ENCODE measurements around the gene CALD1. TPM values are rescaled to one million over a fixed set of nuclear protein-coding genes. Genes with fewer than 3 reads are reported as not detected.

The CALD1 gene
- total and polyA plus RNA-seq, 10 donors, result 42.4 to 333 (median 212) TPM

DNA sequence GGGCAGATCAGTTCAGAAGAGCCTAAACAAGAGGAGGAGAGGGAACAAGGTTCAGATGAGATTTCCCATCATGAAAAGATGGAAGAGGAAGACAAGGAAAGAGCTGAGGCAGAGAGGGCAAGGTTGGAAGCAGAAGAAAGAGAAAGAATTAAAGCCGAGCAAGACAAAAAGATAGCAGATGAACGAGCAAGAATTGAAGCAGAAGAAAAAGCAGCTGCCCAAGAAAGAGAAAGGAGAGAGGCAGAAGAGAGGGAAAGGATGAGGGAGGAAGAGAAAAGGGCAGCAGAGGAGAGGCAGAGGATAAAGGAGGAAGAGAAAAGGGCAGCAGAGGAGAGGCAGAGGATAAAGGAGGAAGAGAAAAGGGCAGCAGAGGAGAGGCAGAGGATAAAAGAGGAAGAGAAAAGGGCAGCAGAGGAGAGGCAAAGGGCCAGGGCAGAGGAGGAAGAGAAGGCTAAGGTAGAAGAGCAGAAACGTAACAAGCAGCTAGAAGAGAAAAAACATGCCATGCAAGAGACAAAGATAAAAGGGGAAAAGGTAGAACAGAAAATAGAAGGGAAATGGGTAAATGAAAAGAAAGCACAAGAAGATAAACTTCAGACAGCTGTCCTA lies 154.1 kb downstream of the CALD1 start:
- intact Hi-C loops (cut with DNase I; ENCODE audit: low total_unique reads), result no loop called here
- no peaks in the 10 kb centered on the region for H3K9me3 ChIP-seq
- peak overlapping the region in 2 of 8 donors; percentile 8 to 43 for H3K4me3 ChIP-seq
- no peak for DNase-seq
- no peak for TF ChIP-seq POLR2AphosphoS5 (IDR thresholded peaks at IDR 0.05)
- TF ChIP-seq, protein P1, sequence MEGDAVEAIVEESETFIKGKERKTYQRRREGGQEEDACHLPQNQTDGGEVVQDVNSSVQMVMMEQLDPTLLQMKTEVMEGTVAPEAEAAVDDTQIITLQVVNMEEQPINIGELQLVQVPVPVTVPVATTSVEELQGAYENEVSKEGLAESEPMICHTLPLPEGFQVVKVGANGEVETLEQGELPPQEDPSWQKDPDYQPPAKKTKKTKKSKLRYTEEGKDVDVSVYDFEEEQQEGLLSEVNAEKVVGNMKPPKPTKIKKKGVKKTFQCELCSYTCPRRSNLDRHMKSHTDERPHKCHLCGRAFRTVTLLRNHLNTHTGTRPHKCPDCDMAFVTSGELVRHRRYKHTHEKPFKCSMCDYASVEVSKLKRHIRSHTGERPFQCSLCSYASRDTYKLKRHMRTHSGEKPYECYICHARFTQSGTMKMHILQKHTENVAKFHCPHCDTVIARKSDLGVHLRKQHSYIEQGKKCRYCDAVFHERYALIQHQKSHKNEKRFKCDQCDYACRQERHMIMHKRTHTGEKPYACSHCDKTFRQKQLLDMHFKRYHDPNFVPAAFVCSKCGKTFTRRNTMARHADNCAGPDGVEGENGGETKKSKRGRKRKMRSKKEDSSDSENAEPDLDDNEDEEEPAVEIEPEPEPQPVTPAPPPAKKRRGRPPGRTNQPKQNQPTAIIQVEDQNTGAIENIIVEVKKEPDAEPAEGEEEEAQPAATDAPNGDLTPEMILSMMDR (IDR thresholded peaks at IDR 0.05 in 8 of 11, conservative IDR thresholded peaks at IDR 0.05 in 3 of 11), result no peak
- TF ChIP-seq POLR2A (IDR thresholded peaks at IDR 0.05), result no peak
- 65 to 73% (median 71%) methylated on average over 3 of the region's 3 CpGs for WGBS, 5 donors
- H3K4me1 ChIP-seq, result peaks cover 4 to 41% (median 16%) of the 10 kb centered on the region in 6 donors
- H3K27me3 ChIP-seq (replicated peaks in 1 of 7), result no peaks in the 10 kb centered on the region
- peaks cover 0 to 8% (median 0%) of the 10 kb centered on the region in 6 donors for H3K36me3 ChIP-seq
- H3K27ac ChIP-seq, result peak overlapping the region in 7 of 8 donors; percentile 55 to 68 (median 63)

GRCh38 chr7:134935701-134936100 lies 156.3 kb downstream of the CALD1 start:
- intact Hi-C loops (cut with DNase I; ENCODE audit: low total_unique reads), result no loop called here
- Histone ChIP-seq H3K27ac (no peak overlapping the region), H3K4me1 (peaks cover 4 to 39% (median 16%) of the 10 kb centered on the region in 6 donors), H3K27me3 (replicated peaks in 1 of 7) (no peaks in the 10 kb centered on the region), H3K9me3 (no peaks in the 10 kb centered on the region), H3K36me3 (no peaks in the 10 kb centered on the region), H3K4me3 (no peak overlapping the region)
- DNase-seq, result no peak
- TF ChIP-seq POLR2AphosphoS5 (IDR thresholded peaks at IDR 0.05) (no peak), POLR2A (IDR thresholded peaks at IDR 0.05) (no peak)
- WGBS, 5 donors, result 82 to 97% (median 87%) methylated on average over 2 of the region's 2 CpGs

DNA sequence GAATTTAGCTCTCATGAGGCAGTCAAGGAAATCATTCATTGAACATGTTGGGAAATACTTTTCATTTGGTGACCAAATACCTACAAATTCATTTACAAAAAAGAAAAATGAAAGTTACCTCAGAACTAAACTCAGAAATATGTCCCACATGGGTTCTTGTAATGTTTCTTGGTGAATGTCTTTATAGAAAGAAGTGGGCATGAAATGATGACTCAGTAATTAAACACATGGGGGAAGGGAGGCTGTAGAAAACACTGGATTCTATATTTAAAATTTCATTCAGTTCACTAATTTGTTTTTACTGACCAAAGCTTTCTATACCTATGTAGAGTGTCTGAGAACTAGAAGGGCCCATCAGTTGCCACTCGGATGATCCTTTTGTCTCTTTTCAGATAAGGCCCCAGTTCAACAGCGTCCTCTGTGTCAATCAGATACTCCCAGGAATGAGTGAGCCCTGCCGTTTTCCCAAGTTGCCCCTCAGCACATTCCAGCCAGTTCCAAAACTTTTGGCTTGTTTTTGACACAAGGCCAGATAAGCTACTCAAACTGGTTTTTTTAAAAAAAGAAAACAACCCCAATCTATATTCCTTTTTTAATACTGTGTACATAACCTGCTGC lies 157.6 kb downstream of the CALD1 start:
- Histone ChIP-seq H3K4me3 (no peak overlapping the region), H3K9me3 (no peaks in the 10 kb centered on the region), H3K27ac (no peak overlapping the region), H3K4me1 (peaks cover 0 to 26% (median 12%) of the 10 kb centered on the region in 6 donors), H3K27me3 (replicated peaks in 1 of 7) (no peaks in the 10 kb centered on the region), H3K36me3 (no peaks in the 10 kb centered on the region)
- WGBS, 5 donors, result 78 to 85% (median 80%) methylated on average over 3 of the region's 3 CpGs
- TF ChIP-seq POLR2AphosphoS5 (IDR thresholded peaks at IDR 0.05) (no peak), POLR2A (IDR thresholded peaks at IDR 0.05) (no peak)
- intact Hi-C loops (cut with DNase I; ENCODE audit: low total_unique reads), result no loop called here
- DNase-seq, result no peak

DNA sequence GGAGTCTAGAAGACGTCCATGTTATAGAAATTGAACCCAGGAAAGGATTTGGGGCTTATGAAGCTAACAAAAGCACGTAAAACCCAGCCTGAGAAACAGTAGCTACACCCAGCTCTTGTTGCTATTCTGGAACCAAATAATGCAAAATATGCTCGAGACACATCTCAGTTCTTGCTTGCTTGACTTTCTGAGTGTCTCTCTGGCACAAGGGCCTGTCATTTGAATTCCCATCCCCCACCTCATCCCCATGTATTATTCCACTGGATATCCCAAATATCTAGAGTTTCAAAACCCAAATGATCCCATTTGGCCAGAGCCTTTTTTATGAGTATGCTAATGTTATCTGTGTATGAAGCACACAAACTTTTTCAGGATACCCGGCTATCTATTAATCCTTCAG lies 158.7 kb downstream of the CALD1 start:
- WGBS, 5 donors, result 79 to 84% (median 82%) methylated on average over 4 of the region's 4 CpGs
- no peaks in the 10 kb centered on the region for H3K36me3 ChIP-seq
- no peak for DNase-seq
- H3K9me3 ChIP-seq, result no peaks in the 10 kb centered on the region
- H3K27ac ChIP-seq, result no peak overlapping the region
- no peaks in the 10 kb centered on the region for H3K27me3 ChIP-seq (replicated peaks in 1 of 7)
- TF ChIP-seq POLR2A (IDR thresholded peaks at IDR 0.05) (no peak), POLR2AphosphoS5 (IDR thresholded peaks at IDR 0.05) (no peak)
- TF ChIP-seq, protein P1 (IDR thresholded peaks at IDR 0.05 in 8 of 11, conservative IDR thresholded peaks at IDR 0.05 in 3 of 11), result no peak
- peaks cover 0 to 15% (median 5%) of the 10 kb centered on the region in 6 donors for H3K4me1 ChIP-seq
- intact Hi-C loops (cut with DNase I; ENCODE audit: low total_unique reads), result no loop called here
- no peak overlapping the region for H3K4me3 ChIP-seq

- Histone ChIP-seq H3K27me3 (replicated peaks in 1 of 7) (no peaks in the 10 kb centered on the region), H3K4me1 (peaks cover 0 to 5% (median 0%) of the 10 kb centered on the region in 6 donors), H3K27ac (no peak overlapping the region), H3K36me3 (no peaks in the 10 kb centered on the region), H3K4me3 (no peak overlapping the region), H3K9me3 (no peaks in the 10 kb centered on the region)
- TF ChIP-seq, protein P1 (IDR thresholded peaks at IDR 0.05 in 8 of 11, conservative IDR thresholded peaks at IDR 0.05 in 3 of 11), result no peak
- TF ChIP-seq POLR2A (IDR thresholded peaks at IDR 0.05) (no peak), POLR2AphosphoS5 (IDR thresholded peaks at IDR 0.05) (no peak)
- no peak for DNase-seq
- WGBS, 5 donors, result 72 to 90% (median 86%) methylated on average over 4 of the region's 4 CpGs
- intact Hi-C loops (cut with DNase I; ENCODE audit: low total_unique reads), result no loop called here
Measured at GRCh38 chr7:134939136-134939535, 159.7 kb downstream of the CALD1 start.

All from spleen (tissue), 11 donors.